Testis (tissue), 2 donors: Measurements from ENCODE around the gene NAP1L4.

Experiments
- CTCF ChIP-seq, 3 experiments: fragments of 450-650 bp in 2 of 3; fragments of 200-600 bp in 1 of 3; sonication (generic) in 1 of 3; IDR thresholded peaks; one replicate each; pipeline ENCODE4 v1.5.1; 2016 to 2019; ENCODE audit warnings: antibody characterized with exemption in 3 of 3, mild to moderate bottlenecking in 2 of 3, moderate library complexity in 1 of 3
- POLR2A ChIP-seq: fragments of 450-650 bp; IDR thresholded peaks from one replicate; pipeline ENCODE4 v1.6.1; 2017; ENCODE audit warnings: antibody characterized with exemption, mild to moderate bottlenecking, moderate library complexity

- TF ChIP-seq CTCF (IDR thresholded peaks at IDR 0.05): no peak
- TF ChIP-seq POLR2A: no peak
These were observed 2.2 kb upstream of the NAP1L4 start for GRCh38 chr11:2994336-2994730.
